ENCODE results near the gene EN2. TPM values are rescaled to one million over a fixed set of nuclear protein-coding genes. Genes with fewer than 3 reads are reported as not detected.

EN2 gene
- total RNA-seq, 1 donor from 2014 or later = 0.11 TPM

GRCh38 chr7:155486783-155487508, 29.0 kb downstream of the EN2 start:
- peaks cover 96% of the 10 kb centered on the region for H3K27me3 ChIP-seq (ENCODE audit: low read depth)
- no peak for TF ChIP-seq CTCF (IDR thresholded peaks at IDR 0.05; ENCODE audit: borderline replicate concordance)
- peaks cover 31% of the 10 kb centered on the region for H3K4me1 ChIP-seq
- no peaks in the 10 kb centered on the region for H3K36me3 ChIP-seq
- H3K27ac ChIP-seq (replicated peaks) = no peak overlapping the region
- DNase-seq = no peak
- H3K9me3 ChIP-seq (replicated peaks) = no peaks in the 10 kb centered on the region
- intact Hi-C loops (cut with micrococcal nuclease) = no loop called here
- no peak overlapping the region for H3K4me3 ChIP-seq

- Histone ChIP-seq H3K27ac (replicated peaks) (no peak overlapping the region), H3K4me3 (no peak overlapping the region), H3K36me3 (no peaks in the 10 kb centered on the region), H3K4me1 (peaks cover 32% of the 10 kb centered on the region), H3K9me3 (replicated peaks) (no peaks in the 10 kb centered on the region), H3K27me3 (ENCODE audit: low read depth) (peaks cover 96% of the 10 kb centered on the region)
- intact Hi-C loops (cut with micrococcal nuclease) = no loop called here
- TF ChIP-seq CTCF (IDR thresholded peaks at IDR 0.05; ENCODE audit: borderline replicate concordance) = no peak
- no peak for DNase-seq
These were observed 29.9 kb downstream of the EN2 start for GRCh38 chr7:155487509-155488482.

- no peak for TF ChIP-seq CTCF (IDR thresholded peaks at IDR 0.05; ENCODE audit: borderline replicate concordance)
- Histone ChIP-seq H3K27ac (replicated peaks) (no peak overlapping the region), H3K9me3 (replicated peaks) (no peaks in the 10 kb centered on the region), H3K4me1 (peaks cover 32% of the 10 kb centered on the region), H3K4me3 (no peak overlapping the region), H3K36me3 (no peaks in the 10 kb centered on the region), H3K27me3 (ENCODE audit: low read depth) (peaks cover 96% of the 10 kb centered on the region)
- no peak for DNase-seq
- intact Hi-C loops (cut with micrococcal nuclease) = no loop called here
These were observed 30.7 kb downstream of the EN2 start for GRCh38 chr7:155488483-155489127.

- no peaks in the 10 kb centered on the region for H3K36me3 ChIP-seq
- H3K4me1 ChIP-seq = peaks cover 27% of the 10 kb centered on the region
- no peak overlapping the region for H3K27ac ChIP-seq (replicated peaks)
- peaks cover 96% of the 10 kb centered on the region for H3K27me3 ChIP-seq (ENCODE audit: low read depth)
- H3K4me3 ChIP-seq = no peak overlapping the region
- no peak for TF ChIP-seq CTCF (IDR thresholded peaks at IDR 0.05; ENCODE audit: borderline replicate concordance)
- intact Hi-C loops (cut with micrococcal nuclease) = no loop called here
- no peaks in the 10 kb centered on the region for H3K9me3 ChIP-seq (replicated peaks)
- DNase-seq = no peak
These were observed 31.4 kb downstream of the EN2 start for GRCh38 chr7:155489158-155489840.

All from left ventricle myocardium inferior (tissue), 1 donor.